ENCODE results near the gene USP24. TPM values are rescaled to one million over a fixed set of nuclear protein-coding genes. Genes with fewer than 3 reads are reported as not detected.
A peak's percentile ranks its signal among the peaks of the same experiment; 100 is the strongest.

The USP24 gene
- total RNA-seq, 1 experiment from 2014 or later: 35.3 TPM

DNA sequence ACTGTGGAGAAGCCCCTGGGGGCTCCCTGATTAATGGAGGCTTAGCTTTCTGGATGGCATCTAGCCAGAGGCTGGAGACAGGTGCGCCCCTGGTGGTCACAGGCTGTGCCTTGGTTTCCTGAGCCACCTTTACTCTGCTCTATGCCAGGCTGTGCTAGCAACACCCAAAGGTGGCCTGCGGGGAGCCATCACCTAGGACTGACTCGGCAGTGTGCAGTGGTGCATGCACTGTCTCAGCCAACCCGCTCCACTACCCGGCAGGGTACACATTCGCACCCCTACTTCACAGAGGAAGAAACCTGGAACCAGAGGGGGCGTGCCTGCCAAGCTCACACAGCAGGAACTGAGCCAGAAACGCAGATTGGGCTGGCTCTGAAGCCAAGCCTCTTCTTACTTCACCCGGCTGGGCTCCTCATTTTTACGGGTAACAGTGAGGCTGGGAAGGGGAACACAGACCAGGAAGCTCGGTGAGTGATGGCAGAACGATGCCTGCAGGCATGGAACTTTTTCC, 151.0 kb downstream of the USP24 start:
- no peak overlapping the region for H2BK120ac ChIP-seq (ENCODE audit: low read depth, low read length, poor library complexity, severe bottlenecking)
- no peak overlapping the region for H3K4ac ChIP-seq (ENCODE audit: low read depth, low read length)
- no peak overlapping the region for H3K27ac ChIP-seq (ENCODE audit: insufficient read length, low read depth, low read length)
- Mint-ChIP-seq H3K36me3 (ENCODE audit: insufficient read depth in 1 of 3, low read depth in 3 of 3) (peaks cover 4 to 77% (median 35%) of the 10 kb centered on the region in 3 experiments; a peak in 6 of 7 replicates), H3K27ac (peak overlapping the region in 1 of 3 experiments; percentile 19; a peak in 1 of 7 replicates), H3K27me3 (ENCODE audit: low read depth) (no peaks in the 10 kb centered on the region), H3K9me3 (no peaks in the 10 kb centered on the region), H3K4me1 (0 out of 4 replicates have a peak, but pooled peaks cover 0 to 3% of the 10 kb centered on the region in 2 experiments), H3K4me3 (no peak overlapping the region)
- H4K8ac ChIP-seq (replicated peaks; ENCODE audit: insufficient read length, low read depth, low read length): no peak overlapping the region
- no peak overlapping the region for H3K56ac ChIP-seq (ENCODE audit: insufficient read length, low read depth, low read length)
- no peak overlapping the region for H2BK12ac ChIP-seq (ENCODE audit: insufficient read length, low read depth, low read length)
- H2AK5ac ChIP-seq (ENCODE audit: insufficient read length, low read length): no peak overlapping the region
- H4K20me1 ChIP-seq (ENCODE audit: control insufficient read depth, insufficient read depth, insufficient read length): peaks cover 2% of the 10 kb centered on the region
- H2BK20ac ChIP-seq (ENCODE audit: low read depth, low read length, poor library complexity, severe bottlenecking): no peak overlapping the region
- no CpG with 5 or more reads among the region's 12 CpGs for WGBS (ENCODE audit: extremely low coverage, insufficient read length, low lambda C conversion rate)
- H4K91ac ChIP-seq (ENCODE audit: insufficient read length, low read depth, low read length): no peak overlapping the region
- no peak overlapping the region for H2BK5ac ChIP-seq (ENCODE audit: insufficient read length, low read length)
- TF ChIP-seq, protein P1, sequence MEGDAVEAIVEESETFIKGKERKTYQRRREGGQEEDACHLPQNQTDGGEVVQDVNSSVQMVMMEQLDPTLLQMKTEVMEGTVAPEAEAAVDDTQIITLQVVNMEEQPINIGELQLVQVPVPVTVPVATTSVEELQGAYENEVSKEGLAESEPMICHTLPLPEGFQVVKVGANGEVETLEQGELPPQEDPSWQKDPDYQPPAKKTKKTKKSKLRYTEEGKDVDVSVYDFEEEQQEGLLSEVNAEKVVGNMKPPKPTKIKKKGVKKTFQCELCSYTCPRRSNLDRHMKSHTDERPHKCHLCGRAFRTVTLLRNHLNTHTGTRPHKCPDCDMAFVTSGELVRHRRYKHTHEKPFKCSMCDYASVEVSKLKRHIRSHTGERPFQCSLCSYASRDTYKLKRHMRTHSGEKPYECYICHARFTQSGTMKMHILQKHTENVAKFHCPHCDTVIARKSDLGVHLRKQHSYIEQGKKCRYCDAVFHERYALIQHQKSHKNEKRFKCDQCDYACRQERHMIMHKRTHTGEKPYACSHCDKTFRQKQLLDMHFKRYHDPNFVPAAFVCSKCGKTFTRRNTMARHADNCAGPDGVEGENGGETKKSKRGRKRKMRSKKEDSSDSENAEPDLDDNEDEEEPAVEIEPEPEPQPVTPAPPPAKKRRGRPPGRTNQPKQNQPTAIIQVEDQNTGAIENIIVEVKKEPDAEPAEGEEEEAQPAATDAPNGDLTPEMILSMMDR (conservative IDR thresholded peaks at IDR 0.05): peak; percentile 63
- H3K23me2 ChIP-seq (ENCODE audit: insufficient read length, low read depth, low read length, poor library complexity, severe bottlenecking): no peaks in the 10 kb centered on the region
- H3K23ac ChIP-seq (ENCODE audit: insufficient read length, low read depth, low read length): no peak overlapping the region
- H2AFZ ChIP-seq (ENCODE audit: low read length): no peak overlapping the region
- no peak overlapping the region for H3T11ph ChIP-seq (ENCODE audit: low read length)
- no peak overlapping the region for H3K4me2 ChIP-seq (ENCODE audit: insufficient read depth, insufficient read length, low read length)
- H2BK15ac ChIP-seq (ENCODE audit: low read depth, low read length): no peak overlapping the region
- H3K14ac ChIP-seq (ENCODE audit: insufficient read depth, low read length): no peak overlapping the region
- no peaks in the 10 kb centered on the region for H3K9me3 ChIP-seq (ENCODE audit: control insufficient read depth, low read depth, low read length)
- no peaks in the 10 kb centered on the region for H3K27me3 ChIP-seq (ENCODE audit: insufficient read depth, low read length)
- H3K18ac ChIP-seq (ENCODE audit: insufficient read length, low read depth, low read length): no peak overlapping the region
- H3K79me1 ChIP-seq (ENCODE audit: insufficient read depth, low read depth, low read length, poor library complexity, severe bottlenecking): no peaks in the 10 kb centered on the region
- H3K79me2 ChIP-seq (ENCODE audit: insufficient read depth, low read length): no peaks in the 10 kb centered on the region
- DNase-seq: peak; percentile 34
- no peaks in the 10 kb centered on the region for H3K4me1 ChIP-seq (ENCODE audit: insufficient read depth, low read length)
- H3K9ac ChIP-seq (ENCODE audit: extremely low read depth, insufficient read length, low read length): no peak overlapping the region
- no peak overlapping the region for H4K5ac ChIP-seq (ENCODE audit: insufficient read length, low read depth, low read length)

Measured in H9 (cell line).